IMR-90 (cell line): ENCODE data around the gene VPS35. TPM values are rescaled to one million over a fixed set of nuclear protein-coding genes. Genes with fewer than 3 reads are reported as not detected.

Source experiments
- ATAC-seq: fragments of 200-7000 bp; cut with Tn5 transposase; 2 replicates; pipeline ENCODE4 v1.9.1; 2020; ENCODE audit warnings: low read depth, mild to moderate bottlenecking, moderate library complexity
- BruUV-seq: library from RNA; stranded (reverse); fragments of 400-500 nt; replicated peaks from 2 replicates; lab custom pipeline; 2021; lab: Mats Ljungman, UMichigan
- CTCF ChIA-PET: fragments of 300-600 bp; formaldehyde crosslinking; extraction: SDS; loops from one replicate; lab custom pipeline; 2021; ENCODE audit warnings: antibody characterized with exemption; lab: Yijun Ruan, JAX
- POLR2A ChIA-PET: fragments of 300-600 bp; sonication (Branson Sonifier 250); formaldehyde crosslinking; loops from one replicate; lab custom pipeline; 2022; ENCODE audit warnings: antibody characterized with exemption; ENCODE audit not compliant: unreplicated experiment; lab: Charles Lee
- DNase-seq: peaks from one replicate; pipeline ENCODE4 v3.0.0; 2013
- H2AFZ ChIP-seq: replicated peaks from 2 replicates; pipeline ENCODE3; 2013; ENCODE audit warnings: low read length, mild to moderate bottlenecking; ENCODE audit not compliant: poor library complexity
- H2AK5ac ChIP-seq: 2 replicates; pipeline ENCODE4 v1.6.1; 2013; ENCODE audit warnings: low read depth, low read length, inconsistent platforms
- H2AK9ac ChIP-seq: replicated peaks from 2 replicates; pipeline ENCODE3; 2013; ENCODE audit warnings: mild to moderate bottlenecking, low read depth, low read length, moderate library complexity; ENCODE audit not compliant: poor library complexity
- H2BK120ac ChIP-seq: 2 replicates; pipeline ENCODE4 v1.6.1; 2013; ENCODE audit warnings: low read depth, low read length, inconsistent platforms
- H2BK15ac ChIP-seq: 3 replicates; pipeline ENCODE4 v1.6.1; 2013; ENCODE audit warnings: low read depth, low read length, inconsistent platforms
- H2BK20ac ChIP-seq: 2 replicates; pipeline ENCODE4 v1.6.1; 2013; ENCODE audit warnings: low read depth, mild to moderate bottlenecking, inconsistent platforms, low read length, moderate library complexity
- H2BK5ac ChIP-seq: 2 replicates; pipeline ENCODE4 v1.6.1; 2013; ENCODE audit warnings: mild to moderate bottlenecking, low read depth, low read length, inconsistent platforms; ENCODE audit not compliant: poor library complexity, severe bottlenecking
- H3K14ac ChIP-seq: replicated peaks from 2 replicates; pipeline ENCODE4 v1.6.1; 2013; ENCODE audit warnings: low read depth, low read length, inconsistent platforms
- H3K18ac ChIP-seq: 2 replicates; pipeline ENCODE4 v1.6.1; 2013; ENCODE audit warnings: low read depth, low read length, control low read depth
- H3K23ac ChIP-seq: 2 replicates; pipeline ENCODE4 v1.6.1; 2013; ENCODE audit warnings: low read depth, low read length, inconsistent platforms
- H3K27ac ChIP-seq: 2 replicates; pipeline ENCODE4 v1.5.1; 2013; ENCODE audit warnings: mild to moderate bottlenecking, control low read depth, low read length; ENCODE audit not compliant: insufficient read depth
- H3K27me3 ChIP-seq: 2 replicates; pipeline ENCODE4 v1.6.1; 2013; ENCODE audit warnings: low read length; ENCODE audit not compliant: control insufficient read depth, insufficient read depth
- H3K36me3 ChIP-seq: 2 replicates; pipeline ENCODE4 v1.6.1; 2013; ENCODE audit warnings: low read length, mixed read lengths; ENCODE audit not compliant: control insufficient read depth, insufficient read depth
- H3K4ac ChIP-seq: 2 replicates; pipeline ENCODE4 v1.6.1; 2013; ENCODE audit warnings: low read depth, low read length, inconsistent platforms
- H3K4me1 ChIP-seq: 2 replicates; pipeline ENCODE4 v1.6.1; 2013; ENCODE audit warnings: low read length, mixed read lengths; ENCODE audit not compliant: control insufficient read depth, insufficient read depth
- H3K4me2 ChIP-seq: 2 replicates; pipeline ENCODE4 v1.6.1; 2013; ENCODE audit warnings: low read depth, mild to moderate bottlenecking, control low read depth, low read length, moderate library complexity
- H3K4me3 ChIP-seq: 2 replicates; pipeline ENCODE4 v1.5.1; 2013; ENCODE audit warnings: low read depth, mild to moderate bottlenecking, control low read depth, low read length, moderate library complexity; ENCODE audit not compliant: insufficient read depth
- H3K56ac ChIP-seq: 2 replicates; pipeline ENCODE4 v1.6.1; 2013; ENCODE audit warnings: low read length, inconsistent platforms; ENCODE audit not compliant: insufficient read depth; ENCODE audit errors: extremely low read depth
- H3K79me1 ChIP-seq, 2 experiments: 2 replicates each; pipeline ENCODE4 v1.6.1; 2013; ENCODE audit warnings: low read length in 2 of 2, inconsistent platforms in 1 of 2, low read depth in 1 of 2
- H3K9ac ChIP-seq: 2 replicates; pipeline ENCODE4 v1.6.1; 2013; ENCODE audit warnings: low read depth, low read length, control low read depth
- H3K9me1 ChIP-seq: 2 replicates; pipeline ENCODE4 v1.6.1; 2013; ENCODE audit warnings: low read length, inconsistent platforms; ENCODE audit not compliant: insufficient read depth
- H3K9me3 ChIP-seq: 2 replicates; pipeline ENCODE4 v1.6.1; 2013; ENCODE audit warnings: low read length; ENCODE audit not compliant: control insufficient read depth, insufficient read depth
- H4K20me1 ChIP-seq: 2 replicates; pipeline ENCODE4 v1.6.1; 2013; ENCODE audit warnings: low read length, inconsistent platforms; ENCODE audit not compliant: insufficient read depth
- H4K5ac ChIP-seq: 2 replicates; pipeline ENCODE4 v1.6.1; 2013; ENCODE audit warnings: mild to moderate bottlenecking, low read depth, low read length, control low read depth
- H4K8ac ChIP-seq, 2 experiments: 2 replicates each; pipeline ENCODE4 v1.6.1; 2013; ENCODE audit warnings: low read depth in 2 of 2, low read length in 2 of 2, control low read depth in 1 of 2, inconsistent platforms in 1 of 2
- H4K91ac ChIP-seq: 2 replicates; pipeline ENCODE4 v1.6.1; 2013; ENCODE audit warnings: low read depth, low read length, inconsistent platforms; ENCODE audit not compliant: insufficient read depth
- ELK1 ChIP-seq: fragments of 150-350 bp; IDR thresholded peaks from 2 replicates; pipeline ENCODE4 v1.6.1; 2016; ENCODE audit warnings: low read depth, mild to moderate bottlenecking, low read length, moderate library complexity, borderline replicate concordance
- FOS ChIP-seq: fragments of 150-350 bp; IDR thresholded peaks from 2 replicates; pipeline ENCODE4 v1.6.1; 2016; ENCODE audit warnings: low read depth, low read length
- POLR2A ChIP-seq: IDR thresholded peaks from 2 replicates; pipeline ENCODE4 v1.6.1; 2012; ENCODE audit warnings: mild to moderate bottlenecking, low read depth, low read length
- WGBS, 2 experiments: methylation state at CpG; one replicate each; pipeline versions ENCODE4 v1.1.5 to v1.1.7; 2013; ENCODE audit warnings: missing lambda C conversion rate in 2 of 2; ENCODE audit not compliant: insufficient read length in 1 of 2; ENCODE audit errors: extremely low coverage in 2 of 2; 5-methylcytosine and 5-hydroxymethylcytosine counted together
- dilution Hi-C: fragments of 300-500 bp; cut with HindIII; formaldehyde crosslinking; loops from one replicate; pipeline ENCODE4 v1.14.3; 2018; ENCODE audit warnings: low sequenced_read_pairs; ENCODE audit not compliant: unreplicated experiment
- in situ Hi-C: fragments of 300-500 bp; cut with MboI; formaldehyde crosslinking; loops from 3 replicates; pipeline ENCODE4 v1.14.3; 2019; ENCODE audit warnings: low sequenced_read_pairs, inconsistent platforms, mixed read lengths
- intact Hi-C: fragments of 100-400 bp; cut with micrococcal nuclease; formaldehyde crosslinking; loops from 2 replicates; pipeline ENCODE4 v1.10.0; 2022
- polyA plus RNA-seq, 3 experiments: library from polyadenylated mRNA; depleted of rRNA; stranded (reverse); fragments of >200 nt; gene quantifications; 2 replicates each; pipeline ENCODE4 v1.2.3, GENCODE V29; 2012; ENCODE audit warnings: low replicate concordance in 1 of 3
- total RNA-seq: library from RNA; depleted of rRNA; stranded (reverse); fragments of >200 nt; gene quantifications from 2 replicates; pipeline ENCODE4 v1.2.3, GENCODE V29; 2012

VPS35 gene
- total and polyA plus RNA-seq, 2 of the 4 experiments (the other 2 are of a cell fraction), result 42.3 to 89.4 TPM

- CTCF ChIA-PET, result no interaction called here
- POLR2A ChIA-PET, result no interaction called here
- Histone ChIP-seq H3K27me3 (no peaks in the 10 kb centered on the region), H2BK5ac (no peak overlapping the region), H3K4me2 (no peak overlapping the region), H4K5ac (no peak overlapping the region), H2AFZ (no peak overlapping the region), H2BK15ac (no peak overlapping the region), H3K4ac (no peak overlapping the region), H3K27ac (no peak overlapping the region), H4K20me1 (no peaks in the 10 kb centered on the region; the same call in 1 of the 2 replicates), H3K56ac (no peak overlapping the region), H3K36me3 (no peaks in the 10 kb centered on the region), H3K79me1 (no peaks in the 10 kb centered on the region), H2BK120ac (no peak overlapping the region), H3K23ac (no peak overlapping the region), H2AK9ac (no peak overlapping the region), H2AK5ac (no peak overlapping the region), H3K14ac (no peak overlapping the region), H3K4me1 (peaks cover 2% of the 10 kb centered on the region; the same call in 1 of the 2 replicates), H3K9me3 (no peaks in the 10 kb centered on the region), H4K8ac (no peak overlapping the region), H3K9me1 (no peaks in the 10 kb centered on the region), H3K4me3 (no peak overlapping the region), H4K91ac (no peak overlapping the region), H2BK20ac (no peak overlapping the region), H3K18ac (no peak overlapping the region), H3K9ac (no peak overlapping the region)
- dilution Hi-C loops, result no loop called here
- BruUV-seq, result no TSS peak
- no peak for TF ChIP-seq FOS
- no peak for TF ChIP-seq ELK1
- TF ChIP-seq POLR2A, result no peak
- in situ Hi-C loops, result no loop called here
- intact Hi-C loops, result no loop called here
- no CpG with 5 or more reads among the region's 9 CpGs for WGBS, 2 experiments
- DNase-seq, result no peak
- ATAC-seq, result no peak
These were observed 44.4 kb upstream of the VPS35 start for GRCh38 chr16:46733319-46733830.
